Measurements from ENCODE around the gene GNAI3.

DNA sequence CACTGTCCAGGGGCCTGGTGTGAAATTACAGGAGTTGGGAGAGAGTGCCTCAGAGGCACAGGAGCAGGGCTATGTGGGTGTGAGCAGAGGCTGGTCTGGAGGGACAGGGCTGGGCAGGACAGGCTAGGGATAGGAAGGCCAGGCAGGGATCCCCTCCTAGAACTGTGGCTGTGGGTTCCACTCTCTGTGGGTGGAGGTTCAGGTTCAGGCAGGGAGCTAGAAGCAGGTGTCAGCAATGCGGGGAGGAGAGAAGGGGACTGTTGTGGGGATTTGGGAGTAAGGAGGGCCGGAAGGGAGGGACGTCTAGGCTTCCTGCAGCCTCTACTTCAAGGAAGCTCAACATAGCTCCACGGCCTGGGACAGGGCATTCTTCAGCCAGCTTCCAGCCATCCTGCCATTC is 17.0 kb upstream of the GNAI3 start:
- TF ChIP-seq, protein P1, sequence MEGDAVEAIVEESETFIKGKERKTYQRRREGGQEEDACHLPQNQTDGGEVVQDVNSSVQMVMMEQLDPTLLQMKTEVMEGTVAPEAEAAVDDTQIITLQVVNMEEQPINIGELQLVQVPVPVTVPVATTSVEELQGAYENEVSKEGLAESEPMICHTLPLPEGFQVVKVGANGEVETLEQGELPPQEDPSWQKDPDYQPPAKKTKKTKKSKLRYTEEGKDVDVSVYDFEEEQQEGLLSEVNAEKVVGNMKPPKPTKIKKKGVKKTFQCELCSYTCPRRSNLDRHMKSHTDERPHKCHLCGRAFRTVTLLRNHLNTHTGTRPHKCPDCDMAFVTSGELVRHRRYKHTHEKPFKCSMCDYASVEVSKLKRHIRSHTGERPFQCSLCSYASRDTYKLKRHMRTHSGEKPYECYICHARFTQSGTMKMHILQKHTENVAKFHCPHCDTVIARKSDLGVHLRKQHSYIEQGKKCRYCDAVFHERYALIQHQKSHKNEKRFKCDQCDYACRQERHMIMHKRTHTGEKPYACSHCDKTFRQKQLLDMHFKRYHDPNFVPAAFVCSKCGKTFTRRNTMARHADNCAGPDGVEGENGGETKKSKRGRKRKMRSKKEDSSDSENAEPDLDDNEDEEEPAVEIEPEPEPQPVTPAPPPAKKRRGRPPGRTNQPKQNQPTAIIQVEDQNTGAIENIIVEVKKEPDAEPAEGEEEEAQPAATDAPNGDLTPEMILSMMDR (IDR thresholded peaks at IDR 0.05; ENCODE audit: insufficient read depth, low read length) = no peak
- TF ChIP-seq, protein P2, sequence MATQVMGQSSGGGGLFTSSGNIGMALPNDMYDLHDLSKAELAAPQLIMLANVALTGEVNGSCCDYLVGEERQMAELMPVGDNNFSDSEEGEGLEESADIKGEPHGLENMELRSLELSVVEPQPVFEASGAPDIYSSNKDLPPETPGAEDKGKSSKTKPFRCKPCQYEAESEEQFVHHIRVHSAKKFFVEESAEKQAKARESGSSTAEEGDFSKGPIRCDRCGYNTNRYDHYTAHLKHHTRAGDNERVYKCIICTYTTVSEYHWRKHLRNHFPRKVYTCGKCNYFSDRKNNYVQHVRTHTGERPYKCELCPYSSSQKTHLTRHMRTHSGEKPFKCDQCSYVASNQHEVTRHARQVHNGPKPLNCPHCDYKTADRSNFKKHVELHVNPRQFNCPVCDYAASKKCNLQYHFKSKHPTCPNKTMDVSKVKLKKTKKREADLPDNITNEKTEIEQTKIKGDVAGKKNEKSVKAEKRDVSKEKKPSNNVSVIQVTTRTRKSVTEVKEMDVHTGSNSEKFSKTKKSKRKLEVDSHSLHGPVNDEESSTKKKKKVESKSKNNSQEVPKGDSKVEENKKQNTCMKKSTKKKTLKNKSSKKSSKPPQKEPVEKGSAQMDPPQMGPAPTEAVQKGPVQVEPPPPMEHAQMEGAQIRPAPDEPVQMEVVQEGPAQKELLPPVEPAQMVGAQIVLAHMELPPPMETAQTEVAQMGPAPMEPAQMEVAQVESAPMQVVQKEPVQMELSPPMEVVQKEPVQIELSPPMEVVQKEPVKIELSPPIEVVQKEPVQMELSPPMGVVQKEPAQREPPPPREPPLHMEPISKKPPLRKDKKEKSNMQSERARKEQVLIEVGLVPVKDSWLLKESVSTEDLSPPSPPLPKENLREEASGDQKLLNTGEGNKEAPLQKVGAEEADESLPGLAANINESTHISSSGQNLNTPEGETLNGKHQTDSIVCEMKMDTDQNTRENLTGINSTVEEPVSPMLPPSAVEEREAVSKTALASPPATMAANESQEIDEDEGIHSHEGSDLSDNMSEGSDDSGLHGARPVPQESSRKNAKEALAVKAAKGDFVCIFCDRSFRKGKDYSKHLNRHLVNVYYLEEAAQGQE (IDR thresholded peaks at IDR 0.05; ENCODE audit: insufficient replicate concordance, low read depth) = no peak

All from HL-60 (cell line).